HUES6 (cell line): Measurements from ENCODE around the gene MMP3.

Source experiments
- H3K27ac ChIP-seq: 2 replicates; pipeline ENCODE4 v1.7.0; 2013; ENCODE audit warnings: low read depth, mild to moderate bottlenecking, low read length, inconsistent platforms
- H3K27me3 ChIP-seq: 2 replicates; pipeline ENCODE4 v1.6.1; 2013; ENCODE audit warnings: low read length; ENCODE audit not compliant: control insufficient read depth, insufficient read depth
- H3K36me3 ChIP-seq: 2 replicates; pipeline ENCODE4 v1.6.1; 2013; ENCODE audit warnings: low read length; ENCODE audit not compliant: control insufficient read depth, insufficient read depth
- H3K4me1 ChIP-seq: 2 replicates; pipeline ENCODE4 v1.6.1; 2013; ENCODE audit warnings: low read length; ENCODE audit not compliant: control insufficient read depth, insufficient read depth
- H3K4me3 ChIP-seq: 2 replicates; pipeline ENCODE4 v1.5.1; 2013; ENCODE audit warnings: low read depth, low read length
- H3K9ac ChIP-seq: one replicate; pipeline ENCODE4 v1.6.1; 2013; ENCODE audit warnings: mild to moderate bottlenecking, low read length
- H3K9me3 ChIP-seq: 2 replicates; pipeline ENCODE4 v1.6.1; 2013; ENCODE audit warnings: low read depth, low read length; ENCODE audit not compliant: control insufficient read depth, insufficient read depth

The MMP3 gene

GRCh38 chr11:102809971-102810370, 33.4 kb downstream of the MMP3 start:
- no peak overlapping the region for H3K9ac ChIP-seq

GRCh38 chr11:102807921-102808320, 35.5 kb downstream of the MMP3 start:
- H3K9me3 ChIP-seq, result no peaks in the 10 kb centered on the region
- peak overlapping the region; percentile 30; the same call in 1 of the 2 replicates for H3K4me3 ChIP-seq
- no peaks in the 10 kb centered on the region for H3K27me3 ChIP-seq
- no peaks in the 10 kb centered on the region for H3K36me3 ChIP-seq
- H3K4me1 ChIP-seq, result 0 out of 2 replicates have a peak, but pooled peaks cover 3% of the 10 kb centered on the region
- no peak overlapping the region for H3K9ac ChIP-seq
- no peak overlapping the region for H3K27ac ChIP-seq

More at GRCh38 chr11:102809971-102810370, 33.4 kb downstream of the MMP3 start:
- Histone ChIP-seq H3K9me3 (no peaks in the 10 kb centered on the region), H3K27me3 (no peaks in the 10 kb centered on the region), H3K36me3 (no peaks in the 10 kb centered on the region), H3K4me3 (no peak overlapping the region), H3K27ac (no peak overlapping the region), H3K4me1 (0 out of 2 replicates have a peak, but pooled peaks cover 3% of the 10 kb centered on the region)

GRCh38 chr11:102806296-102806695, 37.1 kb downstream of the MMP3 start:
- no peaks in the 10 kb centered on the region for H3K9me3 ChIP-seq
- no peak overlapping the region for H3K4me3 ChIP-seq
- no peak overlapping the region for H3K27ac ChIP-seq
- H3K4me1 ChIP-seq, result 0 out of 2 replicates have a peak, but pooled peaks cover 3% of the 10 kb centered on the region
- H3K9ac ChIP-seq, result no peak overlapping the region
- no peaks in the 10 kb centered on the region for H3K36me3 ChIP-seq
- H3K27me3 ChIP-seq, result no peaks in the 10 kb centered on the region

GRCh38 chr11:102802341-102802740, 41.1 kb downstream of the MMP3 start:
- Histone ChIP-seq H3K9me3 (no peaks in the 10 kb centered on the region), H3K27ac (no peak overlapping the region), H3K9ac (no peak overlapping the region), H3K4me1 (no peaks in the 10 kb centered on the region), H3K27me3 (no peaks in the 10 kb centered on the region), H3K36me3 (no peaks in the 10 kb centered on the region), H3K4me3 (no peak overlapping the region)

GRCh38 chr11:102800767-102801166, 42.6 kb downstream of the MMP3 start:
- no peaks in the 10 kb centered on the region for H3K9me3 ChIP-seq
- H3K9ac ChIP-seq, result no peak overlapping the region
- H3K4me3 ChIP-seq, result no peak overlapping the region
- no peaks in the 10 kb centered on the region for H3K4me1 ChIP-seq
- H3K36me3 ChIP-seq, result no peaks in the 10 kb centered on the region
- H3K27me3 ChIP-seq, result no peaks in the 10 kb centered on the region
- H3K27ac ChIP-seq, result no peak overlapping the region

GRCh38 chr11:102799681-102800340, 43.6 kb downstream of the MMP3 start:
- no peaks in the 10 kb centered on the region for H3K4me1 ChIP-seq
- no peak overlapping the region for H3K4me3 ChIP-seq
- no peaks in the 10 kb centered on the region for H3K36me3 ChIP-seq
- H3K27me3 ChIP-seq, result no peaks in the 10 kb centered on the region
- H3K27ac ChIP-seq, result no peak overlapping the region
- no peaks in the 10 kb centered on the region for H3K9me3 ChIP-seq
- H3K9ac ChIP-seq, result no peak overlapping the region

- Histone ChIP-seq H3K4me3 (no peak within 1 kb of the TSS), H3K9me3 (no peaks in the 10 kb centered on the region), H3K4me1 (0 out of 2 replicates have a peak, but pooled peaks cover 4% of the 10 kb centered on the region), H3K9ac (no peak within 1 kb of the TSS), H3K27me3 (no peaks in the 10 kb centered on the region), H3K27ac (no peak within 1 kb of the TSS), H3K36me3 (no peaks in the 10 kb centered on the region)
Measured at GRCh38 chr11:102798012-102798746, 45.2 kb downstream of the MMP3 start, which contains the start of gene MMP1. MMP1 (minus strand) TSS chr11:102798160; CDS start chr11:102798092, 68 bp downstream.

- no peak overlapping the region for H3K27ac ChIP-seq
- no peak overlapping the region for H3K4me3 ChIP-seq
- H3K9ac ChIP-seq, result no peak overlapping the region
- no peaks in the 10 kb centered on the region for H3K9me3 ChIP-seq
- no peaks in the 10 kb centered on the region for H3K27me3 ChIP-seq
- H3K4me1 ChIP-seq, result 0 out of 2 replicates have a peak, but pooled peaks cover 4% of the 10 kb centered on the region
- H3K36me3 ChIP-seq, result no peaks in the 10 kb centered on the region
Measured at GRCh38 chr11:102794382-102794781, 49.0 kb downstream of the MMP3 start.

- Histone ChIP-seq H3K4me1 (0 out of 2 replicates have a peak, but pooled peaks cover 4% of the 10 kb centered on the region), H3K9me3 (no peaks in the 10 kb centered on the region), H3K36me3 (no peaks in the 10 kb centered on the region), H3K9ac (no peak overlapping the region), H3K4me3 (no peak overlapping the region), H3K27me3 (no peaks in the 10 kb centered on the region), H3K27ac (no peak overlapping the region)
Measured at GRCh38 chr11:102793677-102794290, 49.6 kb downstream of the MMP3 start.

GRCh38 chr11:102792604-102793003, 50.8 kb downstream of the MMP3 start:
- Histone ChIP-seq H3K27me3 (no peaks in the 10 kb centered on the region), H3K36me3 (no peaks in the 10 kb centered on the region), H3K27ac (no peak overlapping the region), H3K4me1 (0 out of 2 replicates have a peak, but pooled peaks cover 4% of the 10 kb centered on the region), H3K9ac (no peak overlapping the region), H3K4me3 (no peak overlapping the region), H3K9me3 (no peaks in the 10 kb centered on the region)
